Testis (tissue), 3 donors: Measurements from ENCODE around the gene DNAAF3. TPM values are rescaled to one million over a fixed set of nuclear protein-coding genes. Genes with fewer than 3 reads are reported as not detected.

ENCODE experiments used
- DNase-seq: peaks from one replicate; pipeline ENCODE4 v3.0.0-alpha.2; 2019
- H3K27ac ChIP-seq, 2 donors: fragments of 200-600 bp; sonication (generic); one replicate each; pipeline ENCODE4 v1.5.1; 2019
- H3K27me3 ChIP-seq: fragments of 200-600 bp; sonication (generic); one replicate; pipeline ENCODE4 v1.5.1; 2019
- H3K36me3 ChIP-seq: fragments of 200-600 bp; sonication (generic); one replicate; pipeline ENCODE4 v1.5.1; 2017; ENCODE audit warnings: low read depth; ENCODE audit errors: missing control alignments
- H3K4me1 ChIP-seq: fragments of 200-600 bp; sonication (generic); one replicate; pipeline ENCODE4 v1.5.1; 2019
- H3K4me3 ChIP-seq, 2 donors: fragments of 200-600 bp; sonication (generic); one replicate each; pipeline ENCODE4 v1.5.1; 2017 to 2019
- H3K9me3 ChIP-seq: fragments of 200-600 bp; sonication (generic); one replicate; pipeline ENCODE4 v1.5.1; 2017
- POLR2A ChIP-seq: fragments of 450-650 bp; IDR thresholded peaks from one replicate; pipeline ENCODE4 v1.6.1; 2017; ENCODE audit warnings: antibody characterized with exemption, mild to moderate bottlenecking, moderate library complexity
- WGBS, 2 donors: methylation state at CpG; one replicate each; pipeline ENCODE4 v1.1.5; 2018; 5-methylcytosine and 5-hydroxymethylcytosine counted together
- intact Hi-C: fragments of 100-400 bp; cut with DNase I; formaldehyde crosslinking; loops from one replicate; pipeline ENCODE4 v1.15.1; 2023; ENCODE audit warnings: low total_unique reads
- polyA plus RNA-seq: library from polyadenylated mRNA; stranded (reverse); fragments of 350-450 nt; fragmentation: Illumina TruSeq; extraction: RNeasy Lipid Tissue Mini Kit (QIAGEN cat#74804); gene quantifications from one replicate; pipeline ENCODE4 v1.2.3, GENCODE V29; 2014; ENCODE audit warnings: low read depth, low replicate concordance; ENCODE audit not compliant: insufficient read depth
- total RNA-seq, 2 donors: library from RNA; depleted of rRNA; stranded (reverse); fragments of >200 nt; gene quantifications; one replicate each; pipeline ENCODE4 v1.2.3, GENCODE V29; 2016
- TF ChIP-seq, protein P1 (sequence below), 3 experiments: fragments of 450-650 bp in 2 of 3; fragments of 200-600 bp in 1 of 3; sonication (generic) in 1 of 3; IDR thresholded peaks; one replicate each; pipeline ENCODE4 v1.5.1; 2016 to 2019; ENCODE audit warnings: antibody characterized with exemption in 3 of 3, mild to moderate bottlenecking in 2 of 3, moderate library complexity in 1 of 3

The DNAAF3 gene
- total and polyA plus RNA-seq, 3 donors from 2014 or later: 69.9 to 173 (median 102) TPM

DNA sequence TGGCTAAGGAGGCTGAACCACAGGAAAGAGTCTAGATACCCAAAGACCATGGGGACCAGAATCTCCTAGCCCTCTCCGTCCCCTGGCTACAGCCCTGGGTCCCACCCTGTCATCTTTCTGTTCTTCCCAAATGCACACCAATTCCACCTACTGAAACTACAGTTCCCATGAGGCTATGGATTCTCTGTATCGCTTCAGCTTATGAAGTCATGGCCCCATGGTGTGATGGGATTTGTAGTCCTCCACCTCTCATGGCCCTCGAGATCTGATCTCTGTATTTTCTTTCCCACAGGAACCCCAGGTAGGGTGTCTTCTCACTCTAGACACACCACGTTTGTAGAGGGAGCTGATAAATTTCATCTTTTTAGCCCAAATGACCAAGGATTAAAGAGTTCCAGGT is 31.1 kb upstream of the DNAAF3 start:
- H3K27ac ChIP-seq: no peak overlapping the region
- no peak overlapping the region for H3K4me3 ChIP-seq
- intact Hi-C loops: no loop called here
- TF ChIP-seq, protein P1, sequence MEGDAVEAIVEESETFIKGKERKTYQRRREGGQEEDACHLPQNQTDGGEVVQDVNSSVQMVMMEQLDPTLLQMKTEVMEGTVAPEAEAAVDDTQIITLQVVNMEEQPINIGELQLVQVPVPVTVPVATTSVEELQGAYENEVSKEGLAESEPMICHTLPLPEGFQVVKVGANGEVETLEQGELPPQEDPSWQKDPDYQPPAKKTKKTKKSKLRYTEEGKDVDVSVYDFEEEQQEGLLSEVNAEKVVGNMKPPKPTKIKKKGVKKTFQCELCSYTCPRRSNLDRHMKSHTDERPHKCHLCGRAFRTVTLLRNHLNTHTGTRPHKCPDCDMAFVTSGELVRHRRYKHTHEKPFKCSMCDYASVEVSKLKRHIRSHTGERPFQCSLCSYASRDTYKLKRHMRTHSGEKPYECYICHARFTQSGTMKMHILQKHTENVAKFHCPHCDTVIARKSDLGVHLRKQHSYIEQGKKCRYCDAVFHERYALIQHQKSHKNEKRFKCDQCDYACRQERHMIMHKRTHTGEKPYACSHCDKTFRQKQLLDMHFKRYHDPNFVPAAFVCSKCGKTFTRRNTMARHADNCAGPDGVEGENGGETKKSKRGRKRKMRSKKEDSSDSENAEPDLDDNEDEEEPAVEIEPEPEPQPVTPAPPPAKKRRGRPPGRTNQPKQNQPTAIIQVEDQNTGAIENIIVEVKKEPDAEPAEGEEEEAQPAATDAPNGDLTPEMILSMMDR (IDR thresholded peaks at IDR 0.05): no peak
- TF ChIP-seq POLR2A: no peak
- no peak for DNase-seq
- H3K4me1 ChIP-seq: no peaks in the 10 kb centered on the region
- no peaks in the 10 kb centered on the region for H3K36me3 ChIP-seq
- H3K27me3 ChIP-seq: no peaks in the 10 kb centered on the region
- 75 to 77% methylated on average over 4 of the region's 4 CpGs for WGBS, 2 donors
- no peaks in the 10 kb centered on the region for H3K9me3 ChIP-seq

DNA sequence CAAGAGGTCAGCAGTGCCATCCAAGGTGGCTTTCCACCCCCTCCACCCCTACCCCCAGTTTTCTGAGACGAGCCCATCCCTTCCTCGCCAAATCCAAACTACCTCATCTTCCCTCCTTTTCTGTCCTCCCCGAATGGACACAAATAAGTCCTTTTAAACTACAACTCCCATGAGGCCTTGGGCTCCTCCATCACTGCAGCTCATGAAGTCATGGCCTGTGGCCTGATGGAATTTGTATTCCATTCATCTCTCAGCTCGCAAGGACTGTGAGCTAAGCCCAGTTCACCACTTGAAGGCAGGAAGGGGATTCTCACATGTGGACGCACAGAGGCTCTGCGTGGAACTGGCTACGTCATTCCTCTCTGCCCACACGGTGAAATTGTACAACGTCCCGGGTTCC is 30.4 kb upstream of the DNAAF3 start:
- Histone ChIP-seq H3K9me3 (no peaks in the 10 kb centered on the region), H3K27me3 (no peaks in the 10 kb centered on the region), H3K27ac (no peak overlapping the region), H3K4me3 (no peak overlapping the region), H3K4me1 (no peaks in the 10 kb centered on the region), H3K36me3 (no peaks in the 10 kb centered on the region)
- intact Hi-C loops: no loop called here
- DNase-seq: no peak
- WGBS, 2 donors: 85 to 91% methylated on average over 5 to 10 of the region's 10 CpGs
- TF ChIP-seq POLR2A: no peak
- TF ChIP-seq, protein P1 (IDR thresholded peaks at IDR 0.05): no peak

DNA sequence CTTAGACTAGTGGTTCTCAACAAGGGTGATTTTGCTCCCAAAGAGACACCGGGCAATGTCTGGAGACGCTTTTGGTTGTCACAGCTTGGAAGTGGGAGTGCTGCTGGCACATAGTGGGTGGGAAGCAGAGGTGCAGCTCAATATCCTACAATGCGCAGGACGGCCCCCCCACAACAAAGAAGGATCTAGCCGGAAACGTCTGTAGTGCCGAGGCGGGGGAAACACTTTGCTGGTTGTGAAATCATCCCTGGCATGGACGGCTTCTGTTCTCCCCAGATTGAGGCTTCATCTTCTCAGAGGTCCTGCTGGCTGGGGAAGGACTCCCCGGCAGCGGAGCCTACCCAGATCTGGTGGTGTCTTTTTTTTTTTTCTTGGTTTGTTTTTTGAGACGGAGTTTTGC is 27.1 kb upstream of the DNAAF3 start:
- Histone ChIP-seq H3K36me3 (no peaks in the 10 kb centered on the region), H3K27ac (no peak overlapping the region), H3K4me1 (no peaks in the 10 kb centered on the region), H3K9me3 (no peaks in the 10 kb centered on the region), H3K4me3 (no peak overlapping the region), H3K27me3 (no peaks in the 10 kb centered on the region)
- DNase-seq: no peak
- TF ChIP-seq POLR2A: no peak
- TF ChIP-seq, protein P1 (IDR thresholded peaks at IDR 0.05): no peak
- 83 to 85% methylated on average over 6 to 12 of the region's 12 CpGs for WGBS, 2 donors
- intact Hi-C loops: no loop called here

DNA sequence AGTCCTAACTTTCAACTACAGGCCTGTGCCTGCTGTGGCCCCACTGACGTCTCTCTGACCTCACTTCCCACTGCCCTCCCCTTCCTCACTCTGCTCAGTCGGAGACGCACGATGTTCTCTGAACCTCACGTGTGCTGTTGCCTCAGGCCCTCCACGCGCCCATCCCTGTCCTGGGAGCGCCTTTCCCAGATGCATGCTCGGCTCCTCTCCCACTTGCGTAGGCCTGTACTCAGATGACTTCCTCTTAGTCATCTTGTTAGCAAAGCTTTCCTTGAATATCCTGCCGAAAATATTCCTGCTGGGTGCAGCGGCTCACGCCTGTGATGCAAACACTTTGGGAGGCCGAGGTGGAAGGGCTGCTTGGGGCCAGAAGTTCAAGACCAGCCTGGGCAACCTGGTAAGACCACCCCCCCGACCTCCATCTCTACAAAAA is 23.0 kb upstream of the DNAAF3 start:
- Histone ChIP-seq H3K9me3 (no peaks in the 10 kb centered on the region), H3K36me3 (no peaks in the 10 kb centered on the region), H3K4me1 (no peaks in the 10 kb centered on the region), H3K27me3 (no peaks in the 10 kb centered on the region), H3K27ac (no peak overlapping the region), H3K4me3 (no peak overlapping the region)
- WGBS, 2 donors: 57 to 73% methylated on average over 15 of the region's 15 CpGs
- DNase-seq: no peak
- TF ChIP-seq, protein P1 (IDR thresholded peaks at IDR 0.05): no peak
- no peak for TF ChIP-seq POLR2A
- intact Hi-C loops: no loop called here

DNA sequence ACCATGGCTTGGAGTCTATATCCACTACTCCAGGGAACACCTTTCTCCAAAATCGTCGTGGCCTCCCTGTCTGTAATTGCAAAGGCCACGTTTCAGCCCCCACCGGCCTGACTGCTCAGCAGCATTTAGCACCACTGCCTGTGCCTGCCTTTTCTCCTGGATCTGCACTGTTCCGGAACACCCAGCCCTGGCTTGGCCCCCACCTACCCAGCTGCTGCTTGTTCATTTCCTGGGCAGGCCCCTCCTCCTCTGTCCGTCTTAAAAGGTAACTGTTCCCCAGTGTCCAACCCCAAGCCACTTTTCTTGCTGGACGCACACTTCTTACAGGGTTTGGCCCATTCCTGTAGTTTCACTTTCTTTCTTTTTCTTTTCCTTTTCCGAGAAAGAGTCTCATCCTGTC is 22.2 kb upstream of the DNAAF3 start:
- TF ChIP-seq, protein P1 (IDR thresholded peaks at IDR 0.05): no peak
- TF ChIP-seq POLR2A: no peak
- intact Hi-C loops: no loop called here
- no peaks in the 10 kb centered on the region for H3K27me3 ChIP-seq
- no peak for DNase-seq
- 63 to 77% methylated on average over 8 of the region's 8 CpGs for WGBS, 2 donors
- H3K27ac ChIP-seq: no peak overlapping the region
- no peak overlapping the region for H3K4me3 ChIP-seq
- H3K4me1 ChIP-seq: no peaks in the 10 kb centered on the region
- H3K36me3 ChIP-seq: no peaks in the 10 kb centered on the region
- no peaks in the 10 kb centered on the region for H3K9me3 ChIP-seq
